IMR-90 (cell line): ENCODE data around the gene SLX9. TPM values are rescaled to one million over a fixed set of nuclear protein-coding genes. Genes with fewer than 3 reads are reported as not detected.

Experiments used
- ATAC-seq: fragments of 200-7000 bp; cut with Tn5 transposase; 2 replicates; pipeline ENCODE4 v1.9.1; 2020; ENCODE audit warnings: low read depth, mild to moderate bottlenecking, moderate library complexity
- BruUV-seq: library from RNA; stranded (reverse); fragments of 400-500 nt; replicated peaks from 2 replicates; lab custom pipeline; 2021; lab: Mats Ljungman, UMichigan
- CTCF ChIA-PET: fragments of 300-600 bp; formaldehyde crosslinking; extraction: SDS; loops from one replicate; lab custom pipeline; 2021; ENCODE audit warnings: antibody characterized with exemption; lab: Yijun Ruan, JAX
- POLR2A ChIA-PET: fragments of 300-600 bp; sonication (Branson Sonifier 250); formaldehyde crosslinking; loops from one replicate; lab custom pipeline; 2022; ENCODE audit warnings: antibody characterized with exemption; ENCODE audit not compliant: unreplicated experiment; lab: Charles Lee
- DNase-seq: peaks from one replicate; pipeline ENCODE4 v3.0.0; 2013
- H2AFZ ChIP-seq: replicated peaks from 2 replicates; pipeline ENCODE3; 2013; ENCODE audit warnings: low read length, mild to moderate bottlenecking; ENCODE audit not compliant: poor library complexity
- H2AK5ac ChIP-seq: 2 replicates; pipeline ENCODE4 v1.6.1; 2013; ENCODE audit warnings: low read depth, low read length, inconsistent platforms
- H2AK9ac ChIP-seq: replicated peaks from 2 replicates; pipeline ENCODE3; 2013; ENCODE audit warnings: mild to moderate bottlenecking, low read depth, low read length, moderate library complexity; ENCODE audit not compliant: poor library complexity
- H2BK120ac ChIP-seq: 2 replicates; pipeline ENCODE4 v1.6.1; 2013; ENCODE audit warnings: low read depth, low read length, inconsistent platforms
- H2BK15ac ChIP-seq: 3 replicates; pipeline ENCODE4 v1.6.1; 2013; ENCODE audit warnings: low read depth, low read length, inconsistent platforms
- H2BK20ac ChIP-seq: 2 replicates; pipeline ENCODE4 v1.6.1; 2013; ENCODE audit warnings: low read depth, mild to moderate bottlenecking, inconsistent platforms, low read length, moderate library complexity
- H2BK5ac ChIP-seq: 2 replicates; pipeline ENCODE4 v1.6.1; 2013; ENCODE audit warnings: mild to moderate bottlenecking, low read depth, low read length, inconsistent platforms; ENCODE audit not compliant: poor library complexity, severe bottlenecking
- H3K14ac ChIP-seq: replicated peaks from 2 replicates; pipeline ENCODE4 v1.6.1; 2013; ENCODE audit warnings: low read depth, low read length, inconsistent platforms
- H3K18ac ChIP-seq: 2 replicates; pipeline ENCODE4 v1.6.1; 2013; ENCODE audit warnings: low read depth, low read length, control low read depth
- H3K23ac ChIP-seq: 2 replicates; pipeline ENCODE4 v1.6.1; 2013; ENCODE audit warnings: low read depth, low read length, inconsistent platforms
- H3K27ac ChIP-seq: 2 replicates; pipeline ENCODE4 v1.5.1; 2013; ENCODE audit warnings: mild to moderate bottlenecking, control low read depth, low read length; ENCODE audit not compliant: insufficient read depth
- H3K27me3 ChIP-seq: 2 replicates; pipeline ENCODE4 v1.6.1; 2013; ENCODE audit warnings: low read length; ENCODE audit not compliant: control insufficient read depth, insufficient read depth
- H3K36me3 ChIP-seq: 2 replicates; pipeline ENCODE4 v1.6.1; 2013; ENCODE audit warnings: low read length, mixed read lengths; ENCODE audit not compliant: control insufficient read depth, insufficient read depth
- H3K4ac ChIP-seq: 2 replicates; pipeline ENCODE4 v1.6.1; 2013; ENCODE audit warnings: low read depth, low read length, inconsistent platforms
- H3K4me1 ChIP-seq: 2 replicates; pipeline ENCODE4 v1.6.1; 2013; ENCODE audit warnings: low read length, mixed read lengths; ENCODE audit not compliant: control insufficient read depth, insufficient read depth
- H3K4me2 ChIP-seq: 2 replicates; pipeline ENCODE4 v1.6.1; 2013; ENCODE audit warnings: low read depth, mild to moderate bottlenecking, control low read depth, low read length, moderate library complexity
- H3K4me3 ChIP-seq: 2 replicates; pipeline ENCODE4 v1.5.1; 2013; ENCODE audit warnings: low read depth, mild to moderate bottlenecking, control low read depth, low read length, moderate library complexity; ENCODE audit not compliant: insufficient read depth
- H3K56ac ChIP-seq: 2 replicates; pipeline ENCODE4 v1.6.1; 2013; ENCODE audit warnings: low read length, inconsistent platforms; ENCODE audit not compliant: insufficient read depth; ENCODE audit errors: extremely low read depth
- H3K79me1 ChIP-seq, 2 experiments: 2 replicates each; pipeline ENCODE4 v1.6.1; 2013; ENCODE audit warnings: low read length in 2 of 2, inconsistent platforms in 1 of 2, low read depth in 1 of 2
- H3K9ac ChIP-seq: 2 replicates; pipeline ENCODE4 v1.6.1; 2013; ENCODE audit warnings: low read depth, low read length, control low read depth
- H3K9me1 ChIP-seq: 2 replicates; pipeline ENCODE4 v1.6.1; 2013; ENCODE audit warnings: low read length, inconsistent platforms; ENCODE audit not compliant: insufficient read depth
- H3K9me3 ChIP-seq: 2 replicates; pipeline ENCODE4 v1.6.1; 2013; ENCODE audit warnings: low read length; ENCODE audit not compliant: control insufficient read depth, insufficient read depth
- H4K20me1 ChIP-seq: 2 replicates; pipeline ENCODE4 v1.6.1; 2013; ENCODE audit warnings: low read length, inconsistent platforms; ENCODE audit not compliant: insufficient read depth
- H4K5ac ChIP-seq: 2 replicates; pipeline ENCODE4 v1.6.1; 2013; ENCODE audit warnings: mild to moderate bottlenecking, low read depth, low read length, control low read depth
- H4K8ac ChIP-seq, 2 experiments: 2 replicates each; pipeline ENCODE4 v1.6.1; 2013; ENCODE audit warnings: low read depth in 2 of 2, low read length in 2 of 2, control low read depth in 1 of 2, inconsistent platforms in 1 of 2
- H4K91ac ChIP-seq: 2 replicates; pipeline ENCODE4 v1.6.1; 2013; ENCODE audit warnings: low read depth, low read length, inconsistent platforms; ENCODE audit not compliant: insufficient read depth
- BHLHE40 ChIP-seq: fragments of 150-350 bp; IDR thresholded peaks from 2 replicates; pipeline ENCODE4 v1.6.1; 2016; ENCODE audit warnings: mild to moderate bottlenecking, low read depth, low read length
- CEBPB ChIP-seq: IDR thresholded peaks from 2 replicates; pipeline ENCODE4 v1.6.1; 2012; ENCODE audit warnings: low read depth, low read length, improper control_type of control experiment
- CHD1 ChIP-seq: IDR thresholded peaks from 2 replicates; pipeline ENCODE4 v1.6.1; 2012; ENCODE audit warnings: low read depth, low read length, improper control_type of control experiment
- FOS ChIP-seq: fragments of 150-350 bp; IDR thresholded peaks from 2 replicates; pipeline ENCODE4 v1.6.1; 2016; ENCODE audit warnings: low read depth, low read length
- MAFK ChIP-seq: IDR thresholded peaks from 2 replicates; pipeline ENCODE4 v1.6.1; 2012; ENCODE audit warnings: low read depth, low read length, improper control_type of control experiment
- MAZ ChIP-seq: IDR thresholded peaks from 2 replicates; pipeline ENCODE4 v1.6.1; 2012; ENCODE audit warnings: low read depth, mild to moderate bottlenecking, low read length, improper control_type of control experiment, moderate library complexity, borderline replicate concordance
- MXI1 ChIP-seq: IDR thresholded peaks from 2 replicates; pipeline ENCODE4 v1.6.1; 2012; ENCODE audit warnings: low read depth, mild to moderate bottlenecking, low read length, moderate library complexity, borderline replicate concordance
- NFE2L2 ChIP-seq: fragments of 150-350 bp; IDR thresholded peaks from 2 replicates; pipeline ENCODE4 v1.6.1; 2016; ENCODE audit warnings: low read depth, mild to moderate bottlenecking, low read length
- POLR2A ChIP-seq: IDR thresholded peaks from 2 replicates; pipeline ENCODE4 v1.6.1; 2012; ENCODE audit warnings: mild to moderate bottlenecking, low read depth, low read length
- RAD21 ChIP-seq: IDR thresholded peaks from 2 replicates; pipeline ENCODE4 v1.6.1; 2012; ENCODE audit warnings: low read length, improper control_type of control experiment
- RCOR1 ChIP-seq: IDR thresholded peaks from 2 replicates; pipeline ENCODE4 v1.6.1; 2012; ENCODE audit warnings: mild to moderate bottlenecking, low read length, improper control_type of control experiment; ENCODE audit not compliant: insufficient replicate concordance
- RFX5 ChIP-seq: IDR thresholded peaks from 2 replicates; pipeline ENCODE4 v1.8.0; 2012; ENCODE audit warnings: low read depth, mild to moderate bottlenecking, low read length, moderate library complexity
- SMC3 ChIP-seq: fragments of 150-350 bp; IDR thresholded peaks from 2 replicates; pipeline ENCODE4 v1.6.1; 2016; ENCODE audit warnings: low read depth, mild to moderate bottlenecking, antibody characterized with exemption, low read length, moderate library complexity
- WGBS, 2 experiments: methylation state at CpG; one replicate each; pipeline versions ENCODE4 v1.1.5 to v1.1.7; 2013; ENCODE audit warnings: missing lambda C conversion rate in 2 of 2; ENCODE audit not compliant: insufficient read length in 1 of 2; ENCODE audit errors: extremely low coverage in 2 of 2; 5-methylcytosine and 5-hydroxymethylcytosine counted together
- dilution Hi-C: fragments of 300-500 bp; cut with HindIII; formaldehyde crosslinking; loops from one replicate; pipeline ENCODE4 v1.14.3; 2018; ENCODE audit warnings: low sequenced_read_pairs; ENCODE audit not compliant: unreplicated experiment
- in situ Hi-C: fragments of 300-500 bp; cut with MboI; formaldehyde crosslinking; loops from 3 replicates; pipeline ENCODE4 v1.14.3; 2019; ENCODE audit warnings: low sequenced_read_pairs, inconsistent platforms, mixed read lengths
- intact Hi-C: fragments of 100-400 bp; cut with micrococcal nuclease; formaldehyde crosslinking; loops from 2 replicates; pipeline ENCODE4 v1.10.0; 2022
- polyA plus RNA-seq, 3 experiments: library from polyadenylated mRNA; depleted of rRNA; stranded (reverse); fragments of >200 nt; gene quantifications; 2 replicates each; pipeline ENCODE4 v1.2.3, GENCODE V29; 2012; ENCODE audit warnings: low replicate concordance in 1 of 3
- total RNA-seq: library from RNA; depleted of rRNA; stranded (reverse); fragments of >200 nt; gene quantifications from 2 replicates; pipeline ENCODE4 v1.2.3, GENCODE V29; 2012
- TF ChIP-seq, protein P1 (sequence below): conservative IDR thresholded peaks from 2 replicates; pipeline ENCODE4 v1.5.1; 2012; ENCODE audit warnings: mild to moderate bottlenecking, low read depth, low read length, improper control_type of control experiment
- TF ChIP-seq, protein P2 (sequence below): fragments of 150-350 bp; IDR thresholded peaks from 2 replicates; pipeline ENCODE4 v1.6.1; 2017; ENCODE audit warnings: mild to moderate bottlenecking, antibody characterized with exemption, low read length, low read depth
- TF ChIP-seq, protein P3 (sequence below): fragments of 150-350 bp; IDR thresholded peaks from 2 replicates; pipeline ENCODE4 v1.6.1; 2016; ENCODE audit warnings: low read depth, mild to moderate bottlenecking, low read length, moderate library complexity, borderline replicate concordance

SLX9 gene
- total and polyA plus RNA-seq, 2 of the 4 experiments (the other 2 are of a cell fraction) = 10.4 to 21.7 TPM

DNA sequence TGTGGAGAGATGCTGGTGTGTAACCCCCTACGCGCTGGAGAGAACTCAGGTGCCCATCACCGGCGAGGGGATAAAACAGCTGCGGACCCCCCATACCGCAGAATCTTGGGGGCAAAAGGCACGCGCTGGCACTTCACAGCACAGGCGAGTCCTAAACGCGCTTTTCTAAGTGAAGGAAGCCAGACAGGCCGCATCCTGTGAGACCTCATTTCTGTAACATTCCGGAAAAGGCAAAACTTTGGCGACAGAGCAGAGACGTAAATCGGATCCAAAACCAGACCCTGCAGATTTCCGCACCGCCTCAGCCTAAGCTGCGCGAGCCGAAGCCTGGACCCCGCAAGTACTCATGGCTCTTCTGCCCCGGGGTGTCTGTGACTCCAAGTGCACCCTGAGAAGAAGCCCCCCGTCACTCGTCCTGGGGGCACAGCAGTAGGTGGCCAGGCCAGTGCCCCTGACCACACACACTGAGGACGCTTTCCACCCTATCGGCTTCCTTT is 60.9 kb downstream of the SLX9 start:
- Histone ChIP-seq H3K27ac (no peak overlapping the region), H4K5ac (no peak overlapping the region), H3K4me3 (no peak overlapping the region), H3K56ac (no peak overlapping the region), H2AK5ac (peak overlapping the region; percentile 75), H4K20me1 (no peaks in the 10 kb centered on the region; the same call in 1 of the 2 replicates), H2BK120ac (peak overlapping the region; percentile 34; the same call in 1 of the 2 replicates), H4K8ac (no peak overlapping the region), H3K9me1 (no peaks in the 10 kb centered on the region), H3K14ac (no peak overlapping the region), H3K9ac (no peak overlapping the region), H2BK5ac (no peak overlapping the region), H3K23ac (no peak overlapping the region), H3K27me3 (peaks cover 10% of the 10 kb centered on the region; the same call in 1 of the 2 replicates), H2BK15ac (no peak overlapping the region), H2BK20ac (peak overlapping the region; percentile 32; the same call in 1 of the 2 replicates), H3K36me3 (no peaks in the 10 kb centered on the region), H3K4me2 (no peak overlapping the region), H2AK9ac (peak overlapping the region; percentile 87), H3K4ac (peak overlapping the region; percentile 61; the same call in 1 of the 2 replicates), H3K18ac (no peak overlapping the region), H3K4me1 (peaks cover 3% of the 10 kb centered on the region), H4K91ac (peak overlapping the region; percentile 34; the same call in 1 of the 2 replicates), H3K9me3 (peaks cover 12% of the 10 kb centered on the region), H3K79me1 (no peaks in the 10 kb centered on the region), H2AFZ (peak overlapping the region; percentile 83)
- ChIA-PET CTCF (no interaction called here), POLR2A (no interaction called here)
- TF ChIP-seq, protein P1, sequence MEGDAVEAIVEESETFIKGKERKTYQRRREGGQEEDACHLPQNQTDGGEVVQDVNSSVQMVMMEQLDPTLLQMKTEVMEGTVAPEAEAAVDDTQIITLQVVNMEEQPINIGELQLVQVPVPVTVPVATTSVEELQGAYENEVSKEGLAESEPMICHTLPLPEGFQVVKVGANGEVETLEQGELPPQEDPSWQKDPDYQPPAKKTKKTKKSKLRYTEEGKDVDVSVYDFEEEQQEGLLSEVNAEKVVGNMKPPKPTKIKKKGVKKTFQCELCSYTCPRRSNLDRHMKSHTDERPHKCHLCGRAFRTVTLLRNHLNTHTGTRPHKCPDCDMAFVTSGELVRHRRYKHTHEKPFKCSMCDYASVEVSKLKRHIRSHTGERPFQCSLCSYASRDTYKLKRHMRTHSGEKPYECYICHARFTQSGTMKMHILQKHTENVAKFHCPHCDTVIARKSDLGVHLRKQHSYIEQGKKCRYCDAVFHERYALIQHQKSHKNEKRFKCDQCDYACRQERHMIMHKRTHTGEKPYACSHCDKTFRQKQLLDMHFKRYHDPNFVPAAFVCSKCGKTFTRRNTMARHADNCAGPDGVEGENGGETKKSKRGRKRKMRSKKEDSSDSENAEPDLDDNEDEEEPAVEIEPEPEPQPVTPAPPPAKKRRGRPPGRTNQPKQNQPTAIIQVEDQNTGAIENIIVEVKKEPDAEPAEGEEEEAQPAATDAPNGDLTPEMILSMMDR = no peak
- TF ChIP-seq, protein P2, sequence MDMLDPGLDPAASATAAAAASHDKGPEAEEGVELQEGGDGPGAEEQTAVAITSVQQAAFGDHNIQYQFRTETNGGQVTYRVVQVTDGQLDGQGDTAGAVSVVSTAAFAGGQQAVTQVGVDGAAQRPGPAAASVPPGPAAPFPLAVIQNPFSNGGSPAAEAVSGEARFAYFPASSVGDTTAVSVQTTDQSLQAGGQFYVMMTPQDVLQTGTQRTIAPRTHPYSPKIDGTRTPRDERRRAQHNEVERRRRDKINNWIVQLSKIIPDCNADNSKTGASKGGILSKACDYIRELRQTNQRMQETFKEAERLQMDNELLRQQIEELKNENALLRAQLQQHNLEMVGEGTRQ = no peak
- TF ChIP-seq POLR2A (no peak), RCOR1 (no peak), MAZ (no peak), CEBPB (no peak), MAFK (no peak), MXI1 (no peak), RFX5 (no peak), RAD21 (no peak), SMC3 (no peak), CHD1 (no peak), BHLHE40 (no peak), NFE2L2 (no peak), FOS (no peak)
- TF ChIP-seq, protein P3, sequence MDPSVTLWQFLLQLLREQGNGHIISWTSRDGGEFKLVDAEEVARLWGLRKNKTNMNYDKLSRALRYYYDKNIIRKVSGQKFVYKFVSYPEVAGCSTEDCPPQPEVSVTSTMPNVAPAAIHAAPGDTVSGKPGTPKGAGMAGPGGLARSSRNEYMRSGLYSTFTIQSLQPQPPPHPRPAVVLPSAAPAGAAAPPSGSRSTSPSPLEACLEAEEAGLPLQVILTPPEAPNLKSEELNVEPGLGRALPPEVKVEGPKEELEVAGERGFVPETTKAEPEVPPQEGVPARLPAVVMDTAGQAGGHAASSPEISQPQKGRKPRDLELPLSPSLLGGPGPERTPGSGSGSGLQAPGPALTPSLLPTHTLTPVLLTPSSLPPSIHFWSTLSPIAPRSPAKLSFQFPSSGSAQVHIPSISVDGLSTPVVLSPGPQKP = no peak
- ATAC-seq (no peak), DNase-seq (no peak)
- no TSS peak for BruUV-seq
- 79% methylated on average over 18 of the region's 27 CpGs; no CpG with 5 or more reads in 1 of the 2 experiments for WGBS, 2 experiments
- dilution Hi-C loops (no loop called here), in situ Hi-C loops (no loop called here), intact Hi-C loops (no loop called here)
